ENCODE results near the gene SSR3. TPM values are rescaled to one million over a fixed set of nuclear protein-coding genes. Genes with fewer than 3 reads are reported as not detected.

The SSR3 gene
- total and polyA plus RNA-seq, 4 donors: 69.3 to 135 (median 113) TPM

GRCh38 chr3:156535162-156535627 lies 19.7 kb downstream of the SSR3 start:
- no peak overlapping the region for H3K27ac ChIP-seq (ENCODE audit: low read depth in 1 of 2, low read length in 2 of 2)

GRCh38 chr3:156533205-156533604 lies 21.7 kb downstream of the SSR3 start:
- no peak for ATAC-seq (ENCODE audit: low FRiP score)
- no peaks in the 10 kb centered on the region for H3K4me1 ChIP-seq (ENCODE audit: control insufficient read depth in 1 of 2, insufficient read depth in 2 of 2, low read length in 2 of 2)
- intact Hi-C loops (cut with DNase I): loop anchor here (5.0 to 10.0 kb wide), 2 partner anchors 488 to 549 kb away; no protein-coding TSS in a partner anchor
- no peaks in the 10 kb centered on the region for H3K27me3 ChIP-seq (ENCODE audit: control insufficient read depth in 1 of 2, insufficient read depth in 2 of 2, low read length in 1 of 2)
- WGBS, 2 donors: 82 to 84% methylated on average over 4 of the region's 4 CpGs
- H3K27ac ChIP-seq (ENCODE audit: low read depth in 1 of 2, low read length in 2 of 2): no peak overlapping the region
- H3K36me3 ChIP-seq (ENCODE audit: control insufficient read depth in 1 of 2, insufficient read depth in 2 of 2, low read length in 1 of 2): peaks cover 0 to 7% of the 10 kb centered on the region in 2 donors
- no peak for DNase-seq
- no peak overlapping the region for H3K4me3 ChIP-seq (ENCODE audit: low read length in 2 of 2)
- no peaks in the 10 kb centered on the region for H3K9me3 ChIP-seq (ENCODE audit: control insufficient read depth, low read length)

More at GRCh38 chr3:156535162-156535627, 19.7 kb downstream of the SSR3 start:
- peaks cover 0 to 7% of the 10 kb centered on the region in 2 donors for H3K36me3 ChIP-seq (ENCODE audit: control insufficient read depth in 1 of 2, insufficient read depth in 2 of 2, low read length in 1 of 2)
- H3K4me3 ChIP-seq (ENCODE audit: low read length in 2 of 2): no peak overlapping the region
- H3K27me3 ChIP-seq (ENCODE audit: control insufficient read depth in 1 of 2, insufficient read depth in 2 of 2, low read length in 1 of 2): no peaks in the 10 kb centered on the region
- H3K9me3 ChIP-seq (ENCODE audit: control insufficient read depth, low read length): no peaks in the 10 kb centered on the region
- intact Hi-C loops (cut with DNase I): loop anchor here in 1 of 2 donors (5.0 to 10.0 kb wide), 2 partner anchors 490 to 547 kb away; no protein-coding TSS in a partner anchor
- peak; percentile 94 for ATAC-seq (ENCODE audit: low FRiP score)
- WGBS, 2 donors: 4% methylated on average over 4 of the region's 4 CpGs
- peak; percentile 82 to 83 for DNase-seq
- H3K4me1 ChIP-seq (ENCODE audit: control insufficient read depth in 1 of 2, insufficient read depth in 2 of 2, low read length in 2 of 2): no peaks in the 10 kb centered on the region

- Histone ChIP-seq H3K27me3 (ENCODE audit: control insufficient read depth in 1 of 2, insufficient read depth in 2 of 2, low read length in 1 of 2) (no peaks in the 10 kb centered on the region), H3K36me3 (ENCODE audit: control insufficient read depth in 1 of 2, insufficient read depth in 2 of 2, low read length in 1 of 2) (peaks cover 0 to 8% of the 10 kb centered on the region in 2 donors), H3K4me1 (ENCODE audit: control insufficient read depth in 1 of 2, insufficient read depth in 2 of 2, low read length in 2 of 2) (no peaks in the 10 kb centered on the region), H3K9me3 (ENCODE audit: control insufficient read depth, low read length) (no peaks in the 10 kb centered on the region), H3K4me3 (ENCODE audit: low read length in 2 of 2) (no peak overlapping the region), H3K27ac (ENCODE audit: low read depth in 1 of 2, low read length in 2 of 2) (no peak overlapping the region)
- no peak for DNase-seq
- no peak for ATAC-seq (ENCODE audit: low FRiP score)
- 55 to 60% methylated on average over 3 of the region's 3 CpGs for WGBS, 2 donors
- intact Hi-C loops (cut with DNase I): loop anchor here (5.0 to 10.0 kb wide), 2 partner anchors 488 to 550 kb away; no protein-coding TSS in a partner anchor
Measured at GRCh38 chr3:156532730-156533129, 22.2 kb downstream of the SSR3 start.

GRCh38 chr3:156530980-156531379 lies 23.9 kb downstream of the SSR3 start:
- Histone ChIP-seq H3K27me3 (ENCODE audit: control insufficient read depth in 1 of 2, insufficient read depth in 2 of 2, low read length in 1 of 2) (no peaks in the 10 kb centered on the region), H3K36me3 (ENCODE audit: control insufficient read depth in 1 of 2, insufficient read depth in 2 of 2, low read length in 1 of 2) (peaks cover 0 to 6% of the 10 kb centered on the region in 2 donors), H3K4me1 (ENCODE audit: control insufficient read depth in 1 of 2, insufficient read depth in 2 of 2, low read length in 2 of 2) (no peaks in the 10 kb centered on the region), H3K27ac (ENCODE audit: low read depth in 1 of 2, low read length in 2 of 2) (no peak overlapping the region), H3K9me3 (ENCODE audit: control insufficient read depth, low read length) (no peaks in the 10 kb centered on the region), H3K4me3 (ENCODE audit: low read length in 2 of 2) (no peak overlapping the region)
- DNase-seq (no peak), ATAC-seq (ENCODE audit: low FRiP score) (no peak)
- 93 to 98% methylated on average over 5 of the region's 5 CpGs for WGBS, 2 donors
- intact Hi-C loops (cut with DNase I): loop anchor here (5.0 to 10.0 kb wide), 2 partner anchors 486 to 551 kb away; no protein-coding TSS in a partner anchor

GRCh38 chr3:156527060-156527459 lies 27.9 kb downstream of the SSR3 start:
- DNase-seq (no peak), ATAC-seq (ENCODE audit: low FRiP score) (no peak)
- no peaks in the 10 kb centered on the region for H3K27me3 ChIP-seq (ENCODE audit: control insufficient read depth in 1 of 2, insufficient read depth in 2 of 2, low read length in 1 of 2)
- no peaks in the 10 kb centered on the region for H3K9me3 ChIP-seq (ENCODE audit: control insufficient read depth, low read length)
- no peaks in the 10 kb centered on the region for H3K4me1 ChIP-seq (ENCODE audit: control insufficient read depth in 1 of 2, insufficient read depth in 2 of 2, low read length in 2 of 2)
- no peak overlapping the region for H3K27ac ChIP-seq (ENCODE audit: low read depth in 1 of 2, low read length in 2 of 2)
- no peak overlapping the region for H3K4me3 ChIP-seq (ENCODE audit: low read length in 2 of 2)
- intact Hi-C loops (cut with DNase I): no loop called here
- 99 to 100% methylated on average over 1 of the region's 1 CpG for whole genome bisulfite sequencing, 2 donors
- H3K36me3 ChIP-seq (ENCODE audit: control insufficient read depth in 1 of 2, insufficient read depth in 2 of 2, low read length in 1 of 2): peaks cover 0 to 10% of the 10 kb centered on the region in 2 donors

- H3K27me3 ChIP-seq (ENCODE audit: control insufficient read depth in 1 of 2, insufficient read depth in 2 of 2, low read length in 1 of 2): no peaks in the 10 kb centered on the region
- H3K9me3 ChIP-seq (ENCODE audit: control insufficient read depth, low read length): no peaks in the 10 kb centered on the region
- peaks cover 0 to 9% of the 10 kb centered on the region in 2 donors for H3K36me3 ChIP-seq (ENCODE audit: control insufficient read depth in 1 of 2, insufficient read depth in 2 of 2, low read length in 1 of 2)
- intact Hi-C loops (cut with DNase I): no loop called here
- no peak overlapping the region for H3K4me3 ChIP-seq (ENCODE audit: low read length in 2 of 2)
- ATAC-seq (ENCODE audit: low FRiP score): no peak
- H3K4me1 ChIP-seq (ENCODE audit: control insufficient read depth in 1 of 2, insufficient read depth in 2 of 2, low read length in 2 of 2): no peaks in the 10 kb centered on the region
- no peak for DNase-seq
- H3K27ac ChIP-seq (ENCODE audit: low read depth in 1 of 2, low read length in 2 of 2): no peak overlapping the region
- WGBS, 2 donors: 97 to 98% methylated on average over 1 of the region's 1 CpG
Measured at GRCh38 chr3:156525808-156526207, 29.1 kb downstream of the SSR3 start.

GRCh38 chr3:156522673-156523072 lies 32.2 kb downstream of the SSR3 start:
- Histone ChIP-seq H3K27me3 (ENCODE audit: control insufficient read depth in 1 of 2, insufficient read depth in 2 of 2, low read length in 1 of 2) (no peaks in the 10 kb centered on the region), H3K9me3 (ENCODE audit: control insufficient read depth, low read length) (no peaks in the 10 kb centered on the region), H3K4me3 (ENCODE audit: low read length in 2 of 2) (no peak overlapping the region), H3K4me1 (ENCODE audit: control insufficient read depth in 1 of 2, insufficient read depth in 2 of 2, low read length in 2 of 2) (no peaks in the 10 kb centered on the region), H3K27ac (ENCODE audit: low read depth in 1 of 2, low read length in 2 of 2) (no peak overlapping the region), H3K36me3 (ENCODE audit: control insufficient read depth in 1 of 2, insufficient read depth in 2 of 2, low read length in 1 of 2) (peaks cover 0 to 5% of the 10 kb centered on the region in 2 donors)
- DNase-seq: no peak
- ATAC-seq (ENCODE audit: low FRiP score): no peak
- intact Hi-C loops (cut with DNase I): no loop called here
- WGBS, 2 donors: 93 to 97% methylated on average over 4 of the region's 4 CpGs

GRCh38 chr3:156519758-156520162 lies 35.2 kb downstream of the SSR3 start:
- H3K4me3 ChIP-seq (ENCODE audit: low read length in 2 of 2): no peak overlapping the region
- DNase-seq (no peak), ATAC-seq (ENCODE audit: low FRiP score) (no peak)
- intact Hi-C loops (cut with DNase I): no loop called here
- H3K4me1 ChIP-seq (ENCODE audit: control insufficient read depth in 1 of 2, insufficient read depth in 2 of 2, low read length in 2 of 2): no peaks in the 10 kb centered on the region
- no peak overlapping the region for H3K27ac ChIP-seq (ENCODE audit: low read depth in 1 of 2, low read length in 2 of 2)
- no peaks in the 10 kb centered on the region for H3K27me3 ChIP-seq (ENCODE audit: control insufficient read depth in 1 of 2, insufficient read depth in 2 of 2, low read length in 1 of 2)
- no peaks in the 10 kb centered on the region for H3K9me3 ChIP-seq (ENCODE audit: control insufficient read depth, low read length)
- H3K36me3 ChIP-seq (ENCODE audit: control insufficient read depth in 1 of 2, insufficient read depth in 2 of 2, low read length in 1 of 2): peaks cover 0 to 3% of the 10 kb centered on the region in 2 donors
- WGBS, 2 donors: 94 to 100% methylated on average over 1 of the region's 1 CpG

- H3K27ac ChIP-seq (ENCODE audit: low read depth in 1 of 2, low read length in 2 of 2): no peak overlapping the region
Measured at GRCh38 chr3:156518726-156519125, 36.2 kb downstream of the SSR3 start.

More at GRCh38 chr3:156518726-156519125, 36.2 kb downstream of the SSR3 start:
- Histone ChIP-seq H3K4me1 (ENCODE audit: control insufficient read depth in 1 of 2, insufficient read depth in 2 of 2, low read length in 2 of 2) (no peaks in the 10 kb centered on the region), H3K27me3 (ENCODE audit: control insufficient read depth in 1 of 2, insufficient read depth in 2 of 2, low read length in 1 of 2) (no peaks in the 10 kb centered on the region), H3K4me3 (ENCODE audit: low read length in 2 of 2) (no peak overlapping the region), H3K36me3 (ENCODE audit: control insufficient read depth in 1 of 2, insufficient read depth in 2 of 2, low read length in 1 of 2) (no peaks in the 10 kb centered on the region), H3K9me3 (ENCODE audit: control insufficient read depth, low read length) (no peaks in the 10 kb centered on the region)
- DNase-seq (no peak), ATAC-seq (ENCODE audit: low FRiP score) (peak; percentile 37)
- intact Hi-C loops (cut with DNase I): no loop called here
